Transverse colon (tissue), 4 donors: ENCODE results near the gene RPTN. TPM values are rescaled to one million over a fixed set of nuclear protein-coding genes. Genes with fewer than 3 reads are reported as not detected.

Source experiments
- DNase-seq: peaks from one replicate; pipeline ENCODE4 v3.0.0-alpha.2; 2019
- H3K27ac ChIP-seq, 4 donors: fragments of 200-600 bp; sonication (generic); 2 replicates each; pipeline ENCODE4 v1.5.1; 2016 to 2018; ENCODE audit warnings: inconsistent platforms in 4 of 4
- H3K27me3 ChIP-seq: fragments of 200-600 bp; sonication (generic); 2 replicates; pipeline ENCODE4 v1.5.1; 2017; ENCODE audit warnings: inconsistent platforms
- H3K36me3 ChIP-seq, 4 donors: fragments of 200-600 bp; sonication (generic); 2 replicates each; pipeline ENCODE4 v1.5.1; 2017 to 2019; ENCODE audit warnings: inconsistent platforms in 4 of 4
- H3K4me1 ChIP-seq, 4 donors: fragments of 200-600 bp; sonication (generic); 2 replicates each; pipeline ENCODE4 v1.5.1; 2017 to 2020; ENCODE audit warnings: inconsistent platforms in 4 of 4
- H3K4me3 ChIP-seq, 4 donors: fragments of 200-600 bp; sonication (generic); 1 replicate in 1 of 4; 2 replicates in 3 of 4; pipeline versions ENCODE4 v1.5.1 to v1.6.1; 2017 to 2019; ENCODE audit warnings: inconsistent platforms in 4 of 4
- H3K9me3 ChIP-seq, 2 donors: fragments of 200-600 bp; sonication (generic); 2 replicates each; pipeline ENCODE4 v1.5.1; 2017 to 2019; ENCODE audit warnings: inconsistent platforms in 2 of 2
- EP300 ChIP-seq: sonication (generic); formaldehyde crosslinking; IDR thresholded peaks from one replicate; pipeline ENCODE4 v1.6.1; 2017; ENCODE audit warnings: antibody characterized with exemption, low read depth
- POLR2A ChIP-seq: fragments of 450-650 bp; IDR thresholded peaks from one replicate; pipeline ENCODE4 v1.6.1; 2016; ENCODE audit warnings: antibody characterized with exemption, mild to moderate bottlenecking, moderate library complexity
- POLR2AphosphoS5 ChIP-seq, 3 donors: sonication (generic); formaldehyde crosslinking; IDR thresholded peaks; one replicate each; pipeline ENCODE4 v1.6.1; 2016; ENCODE audit warnings: antibody characterized with exemption in 3 of 3
- WGBS, 2 donors: methylation state at CpG; one replicate each; pipeline ENCODE4 v1.1.5; 2018; ENCODE audit warnings: low coverage in 1 of 2; 5-methylcytosine and 5-hydroxymethylcytosine counted together
- in situ Hi-C, 4 donors: fragments of 200-750 bp; cut with MboI; loops; one replicate each; pipeline versions ENCODE4 v1.15.0 to v1.15.1; 2017; ENCODE audit warnings: low sequenced_read_pairs in 3 of 4, low pct_ligation_motif_present in 1 of 4, low pct_unique_long_range_greater_than_20kb in 1 of 4
- intact Hi-C: fragments of 100-400 bp; cut with DNase I; formaldehyde crosslinking; loops from one replicate; pipeline ENCODE4 v1.15.1; 2023; ENCODE audit warnings: low total_unique reads
- total RNA-seq, 4 donors: library from RNA; depleted of rRNA; stranded (reverse); fragments of >200 nt; gene quantifications; one replicate each; pipeline ENCODE4 v1.1.0, GENCODE V29; 2016
- TF ChIP-seq, protein P1 (sequence below), 5 experiments: fragments of 200-600 bp in 3 of 5; fragments of 450-650 bp in 2 of 5; sonication (generic) in 3 of 5; IDR thresholded peaks; 1 replicate in 2 of 5; 2 replicates in 3 of 5; pipeline ENCODE4 v1.5.1; 2016 to 2017; ENCODE audit warnings: antibody characterized with exemption in 5 of 5, inconsistent platforms in 3 of 5, mild to moderate bottlenecking in 2 of 5, moderate library complexity in 1 of 5

RPTN gene
- total RNA-seq, 4 donors from 2014 or later = not detected

DNA sequence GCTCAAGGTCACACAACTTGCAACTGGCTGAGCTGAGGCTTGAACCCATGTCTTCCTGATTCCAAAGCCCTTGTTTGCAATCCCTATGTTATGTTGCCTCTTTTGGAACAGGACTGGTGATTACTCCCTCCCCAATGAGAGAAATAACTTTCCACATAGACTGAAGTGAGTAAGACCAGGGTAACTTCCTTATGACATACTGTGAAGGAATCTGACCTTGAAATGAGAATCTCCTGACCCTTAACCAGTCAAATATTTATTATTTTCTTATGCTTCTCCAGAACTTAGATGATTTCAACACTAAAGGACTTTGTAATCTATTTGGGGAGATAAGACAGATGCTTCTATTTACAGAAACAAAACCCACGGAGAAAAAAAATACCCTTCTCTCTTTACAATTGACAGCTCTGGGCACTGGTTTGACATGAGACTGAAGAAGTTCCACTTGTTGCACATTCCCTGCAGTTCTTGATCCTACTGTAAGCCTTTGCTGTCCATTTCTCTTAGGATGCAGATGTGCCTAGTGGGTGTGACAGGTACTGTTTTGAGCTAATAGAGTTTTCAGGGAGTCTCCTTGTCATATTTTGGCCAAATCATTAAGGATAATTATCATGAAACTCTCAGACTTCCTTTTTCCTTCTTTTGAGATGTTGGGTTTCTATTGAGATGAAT, 3.9 kb upstream of the RPTN start:
- Histone ChIP-seq H3K4me1 (no peaks in the 10 kb centered on the region), H3K27me3 (no peaks in the 10 kb centered on the region), H3K27ac (no peak overlapping the region), H3K9me3 (no peaks in the 10 kb centered on the region), H3K4me3 (no peak overlapping the region), H3K36me3 (no peaks in the 10 kb centered on the region)
- WGBS, 2 donors = 44 to 75% methylated on average over 1 of the region's 1 CpG
- in situ Hi-C loops (no loop called here), intact Hi-C loops (no loop called here)
- TF ChIP-seq POLR2A (no peak), EP300 (no peak), POLR2AphosphoS5 (IDR thresholded peaks at IDR 0.05) (no peak)
- TF ChIP-seq, protein P1, sequence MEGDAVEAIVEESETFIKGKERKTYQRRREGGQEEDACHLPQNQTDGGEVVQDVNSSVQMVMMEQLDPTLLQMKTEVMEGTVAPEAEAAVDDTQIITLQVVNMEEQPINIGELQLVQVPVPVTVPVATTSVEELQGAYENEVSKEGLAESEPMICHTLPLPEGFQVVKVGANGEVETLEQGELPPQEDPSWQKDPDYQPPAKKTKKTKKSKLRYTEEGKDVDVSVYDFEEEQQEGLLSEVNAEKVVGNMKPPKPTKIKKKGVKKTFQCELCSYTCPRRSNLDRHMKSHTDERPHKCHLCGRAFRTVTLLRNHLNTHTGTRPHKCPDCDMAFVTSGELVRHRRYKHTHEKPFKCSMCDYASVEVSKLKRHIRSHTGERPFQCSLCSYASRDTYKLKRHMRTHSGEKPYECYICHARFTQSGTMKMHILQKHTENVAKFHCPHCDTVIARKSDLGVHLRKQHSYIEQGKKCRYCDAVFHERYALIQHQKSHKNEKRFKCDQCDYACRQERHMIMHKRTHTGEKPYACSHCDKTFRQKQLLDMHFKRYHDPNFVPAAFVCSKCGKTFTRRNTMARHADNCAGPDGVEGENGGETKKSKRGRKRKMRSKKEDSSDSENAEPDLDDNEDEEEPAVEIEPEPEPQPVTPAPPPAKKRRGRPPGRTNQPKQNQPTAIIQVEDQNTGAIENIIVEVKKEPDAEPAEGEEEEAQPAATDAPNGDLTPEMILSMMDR (IDR thresholded peaks at IDR 0.05) = no peak
- DNase-seq = no peak

DNA sequence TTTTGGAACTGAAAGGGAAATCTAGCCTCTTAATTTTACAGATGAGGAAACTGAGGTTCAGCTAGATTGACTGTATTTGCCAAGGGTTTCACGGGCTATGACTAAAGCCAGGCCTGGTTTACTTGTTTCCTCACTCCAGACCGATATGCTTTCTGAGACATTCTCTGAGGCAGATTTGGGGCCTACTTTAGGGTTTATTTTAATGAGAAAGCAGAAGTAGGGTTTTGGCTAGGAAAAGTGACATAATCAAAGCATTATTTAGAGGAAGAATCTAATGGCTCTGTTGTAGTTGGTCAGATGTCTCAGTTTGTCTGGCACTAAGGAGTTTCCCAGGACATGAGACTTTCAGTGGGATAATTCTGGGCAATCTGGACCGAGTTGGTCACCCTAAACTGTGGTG, 1.5 kb upstream of the RPTN start:
- Histone ChIP-seq H3K4me3 (no peak overlapping the region), H3K4me1 (no peaks in the 10 kb centered on the region), H3K27ac (no peak overlapping the region), H3K36me3 (no peaks in the 10 kb centered on the region), H3K27me3 (no peaks in the 10 kb centered on the region), H3K9me3 (no peaks in the 10 kb centered on the region)
- TF ChIP-seq POLR2A (no peak), POLR2AphosphoS5 (IDR thresholded peaks at IDR 0.05) (no peak), EP300 (no peak)
- TF ChIP-seq, protein P1 (IDR thresholded peaks at IDR 0.05) = no peak
- intact Hi-C loops = no loop called here
- no peak for DNase-seq
- in situ Hi-C loops = no loop called here
- WGBS, 2 donors = 57 to 63% methylated on average over 3 of the region's 3 CpGs

DNA sequence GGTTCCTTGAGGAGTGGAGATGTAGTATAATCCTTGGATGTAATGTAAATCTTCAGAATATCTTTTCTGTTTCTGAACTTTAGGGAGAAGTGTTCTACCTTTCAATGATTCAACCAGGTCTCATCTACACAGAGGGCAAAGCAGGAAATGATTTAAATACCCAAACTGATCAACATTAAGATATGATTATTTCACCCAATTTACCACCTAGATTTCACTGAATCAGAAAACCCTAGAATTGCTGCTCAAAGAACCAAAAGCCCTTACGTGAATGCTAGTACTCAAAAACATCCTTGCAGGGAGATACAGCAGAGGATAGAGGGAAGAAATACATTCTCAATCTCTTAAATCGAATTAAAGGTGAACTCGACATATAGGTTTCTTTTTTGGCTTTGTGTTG, 5.0 kb downstream of the RPTN start:
- H3K9me3 ChIP-seq = peaks cover 0 to 2% of the 10 kb centered on the region in 2 donors
- H3K4me1 ChIP-seq = no peaks in the 10 kb centered on the region
- H3K27me3 ChIP-seq = no peaks in the 10 kb centered on the region
- in situ Hi-C loops (no loop called here), intact Hi-C loops (no loop called here)
- no peaks in the 10 kb centered on the region for H3K36me3 ChIP-seq
- no peak overlapping the region for H3K27ac ChIP-seq
- no peak overlapping the region for H3K4me3 ChIP-seq
- TF ChIP-seq, protein P1 (IDR thresholded peaks at IDR 0.05) = no peak
- TF ChIP-seq EP300 = no peak
- WGBS, 2 donors = 82 to 84% methylated on average over 3 of the region's 3 CpGs
- DNase-seq = no peak

DNA sequence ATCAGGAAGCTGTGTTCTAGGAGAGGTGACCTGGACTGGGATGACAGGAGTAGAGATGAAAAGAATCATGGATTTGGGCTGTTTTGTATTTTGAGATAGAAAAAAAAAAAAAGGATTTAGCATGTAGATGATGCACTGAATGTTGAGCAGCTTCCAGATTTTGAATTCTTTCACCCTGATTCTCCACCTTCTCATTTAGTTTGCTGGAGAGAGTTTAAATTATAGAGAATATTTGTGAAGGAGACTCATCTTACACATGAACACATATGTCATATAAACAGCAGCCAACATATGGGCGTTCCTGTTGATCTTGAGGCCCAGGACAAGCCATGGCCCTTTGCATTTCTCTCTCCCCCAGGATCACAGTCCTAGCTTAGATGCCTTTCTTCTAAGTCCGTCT, 7.4 kb downstream of the RPTN start:
- in situ Hi-C loops (no loop called here), intact Hi-C loops (no loop called here)
- no peaks in the 10 kb centered on the region for H3K27me3 ChIP-seq
- H3K9me3 ChIP-seq = peaks cover 8 to 17% of the 10 kb centered on the region in 2 donors
- no peaks in the 10 kb centered on the region for H3K4me1 ChIP-seq
- 56 to 65% methylated on average over 2 of the region's 2 CpGs for WGBS, 2 donors
- TF ChIP-seq POLR2A (no peak), POLR2AphosphoS5 (IDR thresholded peaks at IDR 0.05) (no peak), EP300 (no peak)
- TF ChIP-seq, protein P1 (IDR thresholded peaks at IDR 0.05) = no peak
- H3K36me3 ChIP-seq = no peaks in the 10 kb centered on the region
- H3K4me3 ChIP-seq = no peak overlapping the region
- no peak for DNase-seq
- no peak overlapping the region for H3K27ac ChIP-seq
